ENCODE results near the gene GRPEL1.
"Not testable (repeated sequence)": the region's sequence is repeated elsewhere in the genome, so short reads cannot be mapped to it uniquely, and the experiment has no call there.

DNA sequence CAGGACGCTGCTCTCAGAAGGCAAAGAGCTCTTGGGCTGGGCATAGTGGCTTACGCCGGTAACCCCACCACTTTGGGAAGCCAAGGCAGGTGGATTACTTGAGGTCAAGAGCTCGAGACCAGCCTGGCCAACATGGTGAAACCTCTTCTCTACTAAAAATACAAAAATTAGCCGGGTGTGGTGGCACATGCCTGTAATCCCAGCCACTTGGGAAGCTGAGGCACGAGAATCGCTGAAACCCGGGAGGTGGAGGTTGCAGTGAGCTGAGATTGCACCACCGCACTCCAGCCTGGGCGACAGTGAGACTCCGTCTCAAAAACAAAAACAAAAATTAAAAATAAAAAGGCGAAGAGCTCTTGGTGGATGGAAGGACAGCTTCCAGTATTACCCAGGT is 34.6 kb upstream of the GRPEL1 start:
- TF ChIP-seq, protein P1, sequence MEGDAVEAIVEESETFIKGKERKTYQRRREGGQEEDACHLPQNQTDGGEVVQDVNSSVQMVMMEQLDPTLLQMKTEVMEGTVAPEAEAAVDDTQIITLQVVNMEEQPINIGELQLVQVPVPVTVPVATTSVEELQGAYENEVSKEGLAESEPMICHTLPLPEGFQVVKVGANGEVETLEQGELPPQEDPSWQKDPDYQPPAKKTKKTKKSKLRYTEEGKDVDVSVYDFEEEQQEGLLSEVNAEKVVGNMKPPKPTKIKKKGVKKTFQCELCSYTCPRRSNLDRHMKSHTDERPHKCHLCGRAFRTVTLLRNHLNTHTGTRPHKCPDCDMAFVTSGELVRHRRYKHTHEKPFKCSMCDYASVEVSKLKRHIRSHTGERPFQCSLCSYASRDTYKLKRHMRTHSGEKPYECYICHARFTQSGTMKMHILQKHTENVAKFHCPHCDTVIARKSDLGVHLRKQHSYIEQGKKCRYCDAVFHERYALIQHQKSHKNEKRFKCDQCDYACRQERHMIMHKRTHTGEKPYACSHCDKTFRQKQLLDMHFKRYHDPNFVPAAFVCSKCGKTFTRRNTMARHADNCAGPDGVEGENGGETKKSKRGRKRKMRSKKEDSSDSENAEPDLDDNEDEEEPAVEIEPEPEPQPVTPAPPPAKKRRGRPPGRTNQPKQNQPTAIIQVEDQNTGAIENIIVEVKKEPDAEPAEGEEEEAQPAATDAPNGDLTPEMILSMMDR (conservative IDR thresholded peaks at IDR 0.05 in 1 of 2, IDR thresholded peaks at IDR 0.05 in 1 of 2; ENCODE audit: low read depth in 1 of 2, low read length in 2 of 2), result not testable (repeated sequence)
- not testable (repeated sequence) for TF ChIP-seq EZH2 (IDR thresholded peaks at IDR 0.05; ENCODE audit: low read length, missing control alignments)

Data from fibroblast of lung (primary cell).